Measurements from ENCODE around the gene SYNGR3.

The SYNGR3 gene

DNA sequence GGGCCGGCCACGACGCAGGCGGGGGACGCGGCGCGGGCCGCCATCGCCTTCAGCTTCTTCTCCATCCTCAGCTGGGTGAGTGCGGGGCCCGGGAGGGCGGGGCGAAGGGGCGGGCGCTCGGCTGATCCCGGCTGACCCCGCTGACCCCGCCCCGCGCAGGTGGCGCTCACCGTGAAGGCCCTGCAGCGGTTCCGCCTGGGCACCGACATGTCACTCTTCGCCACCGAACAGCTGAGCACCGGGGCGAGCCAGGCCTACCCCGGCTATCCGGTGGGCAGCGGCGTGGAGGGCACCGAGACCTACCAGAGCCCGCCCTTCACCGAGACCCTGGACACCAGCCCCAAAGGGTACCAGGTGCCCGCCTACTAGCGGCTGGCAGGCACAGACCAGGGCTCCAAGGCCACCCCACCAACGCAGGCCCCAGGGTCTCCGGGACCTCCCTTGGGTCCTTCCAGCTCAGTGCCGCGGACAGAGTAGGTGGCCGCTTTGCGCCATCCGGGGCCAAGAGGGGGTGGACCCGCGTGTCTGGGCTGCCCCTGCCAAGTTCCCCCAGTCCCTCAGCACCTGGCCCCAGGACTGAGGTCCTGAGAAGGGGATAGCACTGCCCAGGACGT is 3.0 kb downstream of the SYNGR3 start:
- DNase-seq, result no peak

DNA sequence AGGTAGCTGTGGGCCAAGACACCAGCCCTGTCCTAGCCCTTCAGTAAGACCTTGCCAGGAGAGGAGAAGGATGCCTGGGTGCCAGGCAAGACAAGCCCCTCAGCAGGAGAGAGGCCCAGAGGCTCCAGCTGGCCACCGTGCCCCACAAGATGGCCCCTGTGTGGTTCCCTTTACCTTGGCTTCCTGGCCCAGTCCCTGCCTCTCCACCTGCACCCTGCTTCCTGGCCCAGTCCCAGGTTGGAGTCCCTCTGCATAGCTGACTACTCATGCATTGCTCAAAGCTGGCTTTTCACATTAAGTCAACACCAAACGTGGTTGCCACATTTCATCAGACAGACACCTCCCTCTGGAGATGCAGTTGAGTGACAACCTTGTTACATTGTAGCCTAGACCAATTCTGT is 4.0 kb downstream of the SYNGR3 start:
- no peak for DNase-seq

DNA sequence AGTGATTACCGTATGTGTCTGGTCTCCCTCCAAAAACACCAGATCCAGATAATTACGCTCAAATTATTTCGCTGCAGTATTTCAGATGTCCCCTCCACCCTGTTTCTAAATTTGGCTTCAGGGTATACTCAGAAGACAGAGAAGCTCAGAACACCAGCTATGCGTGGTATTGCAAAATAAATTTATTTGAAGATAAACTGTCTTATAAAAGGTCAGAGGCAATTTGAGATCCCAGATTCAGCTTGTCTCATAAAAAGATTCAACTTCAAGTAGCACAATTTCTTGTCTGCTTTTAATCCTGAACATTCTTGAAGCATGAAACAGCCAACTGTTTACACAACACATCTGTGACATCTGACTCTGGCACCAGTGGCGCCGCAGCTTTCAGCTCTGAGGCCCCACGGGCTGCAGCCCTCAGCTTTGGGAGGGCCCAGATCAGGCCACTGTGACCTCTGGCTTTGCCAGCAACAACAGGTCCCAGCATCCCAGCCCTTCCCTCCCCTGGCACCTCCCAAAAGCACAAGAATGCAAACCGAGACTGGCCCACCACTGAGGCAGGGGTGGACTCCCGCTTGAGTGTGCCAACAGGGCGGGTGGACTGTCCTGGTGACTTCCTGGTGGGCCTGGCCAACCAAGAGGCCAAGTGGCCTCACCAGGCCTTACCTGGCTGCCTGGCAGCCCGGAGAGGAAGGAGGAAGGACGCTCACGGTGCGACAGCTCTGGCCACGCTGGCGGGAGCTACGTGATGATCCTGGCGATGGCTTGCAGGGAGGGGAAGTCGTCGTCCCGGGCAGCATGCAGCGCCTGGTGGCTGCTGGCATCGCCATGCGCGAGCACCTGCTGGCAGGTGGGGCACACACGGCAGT is 8.0 kb downstream of the SYNGR3 start:
- no peak for DNase-seq

DNA sequence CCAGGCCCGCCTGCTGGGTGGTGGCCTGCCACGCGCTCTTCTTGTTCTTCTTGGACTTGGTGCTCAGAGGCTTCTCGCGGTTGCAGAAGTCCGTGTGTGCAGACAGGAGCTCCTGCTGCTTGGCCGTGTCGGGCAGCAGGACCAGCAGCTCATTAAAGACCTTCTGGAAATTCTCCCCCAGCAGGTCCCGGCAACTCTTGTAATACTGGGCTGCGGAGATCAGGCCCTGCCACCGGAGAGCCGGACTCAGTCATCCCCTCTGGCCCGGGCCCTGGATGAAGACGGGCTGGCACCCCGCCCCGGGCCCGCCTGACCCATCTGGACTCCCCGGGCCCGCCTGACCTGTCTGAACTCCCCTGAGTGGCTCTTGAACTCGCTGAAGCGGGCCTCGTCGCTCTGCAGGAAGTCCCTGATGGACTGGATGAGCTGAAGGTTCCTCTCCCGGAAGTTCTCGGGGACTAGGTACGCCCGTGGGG is 8.6 kb downstream of the SYNGR3 start:
- no peak for DNase-seq

DNA sequence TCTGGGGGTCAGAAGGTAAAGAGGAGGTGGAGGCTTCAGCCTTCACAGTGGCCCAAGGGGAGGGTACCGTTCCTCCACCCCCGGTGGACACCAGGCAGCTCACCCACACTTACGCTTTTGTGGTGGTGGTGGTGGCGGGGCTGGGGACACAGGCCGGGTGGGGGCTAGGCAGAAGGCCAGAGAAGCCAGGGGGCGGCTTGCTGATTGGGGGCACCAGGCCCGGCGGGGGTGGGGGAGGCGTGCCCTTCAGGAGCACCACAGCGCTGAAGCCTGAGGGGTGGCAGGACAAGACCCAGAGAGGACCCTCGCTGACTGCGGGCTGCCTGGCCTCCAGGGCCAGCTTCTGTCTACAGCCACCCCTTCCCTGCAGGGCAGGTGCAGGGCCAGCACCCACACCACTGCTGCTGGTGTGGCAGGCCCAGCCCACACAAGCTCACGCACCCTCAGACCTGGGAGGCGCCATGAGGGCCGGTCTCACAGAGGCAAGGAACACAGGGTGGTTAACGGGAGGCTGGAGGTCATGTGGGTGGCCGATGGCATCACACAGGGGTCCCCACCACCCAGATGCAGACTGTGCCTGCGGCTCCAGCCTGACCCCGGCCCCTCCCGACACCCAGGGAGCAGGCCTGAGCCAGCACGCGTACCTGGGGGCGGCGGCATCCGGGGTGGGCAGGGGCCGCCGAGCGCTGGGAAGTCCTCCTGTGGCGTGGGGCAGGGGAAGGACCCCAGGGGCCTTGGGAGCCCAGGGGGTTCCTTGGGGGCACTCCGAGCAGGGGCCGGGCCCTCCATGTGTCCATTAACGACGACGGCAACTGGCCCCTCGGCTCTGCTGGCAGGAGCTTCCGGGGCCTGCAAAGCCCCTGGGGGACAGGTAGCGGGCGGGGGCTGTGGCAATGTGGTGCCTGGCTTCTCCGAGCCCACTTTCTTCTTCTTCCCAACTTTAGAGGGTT is 9.4 kb downstream of the SYNGR3 start:
- no peak for DNase-seq

DNA sequence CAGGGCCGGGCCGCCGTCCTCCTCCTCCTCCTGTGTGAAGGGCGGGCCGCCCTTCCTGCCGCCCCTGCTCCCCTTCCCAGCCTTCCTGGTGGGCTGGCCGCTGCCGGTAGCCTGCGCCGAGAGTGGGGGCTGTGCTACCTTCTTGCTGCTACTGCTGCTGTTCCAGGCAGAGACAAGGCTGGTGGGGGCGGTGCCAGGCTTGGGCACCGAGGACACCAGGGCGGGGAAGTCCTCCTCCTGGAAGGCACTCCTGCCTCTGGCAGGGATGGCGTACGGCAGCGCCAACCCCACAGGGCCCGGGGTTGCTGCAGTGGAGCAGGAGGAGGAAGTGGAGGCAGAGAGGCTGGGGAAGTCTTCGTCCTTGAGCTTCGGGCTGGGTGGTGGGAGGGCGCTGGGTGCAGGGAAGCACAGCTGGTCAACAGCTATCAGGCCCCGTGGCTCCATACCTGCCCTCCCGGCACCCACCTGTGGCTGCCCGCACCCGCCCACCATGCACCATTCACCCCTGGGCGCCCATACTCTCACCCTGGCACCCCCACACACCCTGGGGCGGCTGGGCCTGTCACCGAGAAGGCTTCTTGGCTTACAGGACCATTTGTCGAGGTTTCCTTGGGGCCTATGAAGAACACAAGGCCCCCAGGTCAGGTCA is 10.2 kb downstream of the SYNGR3 start:
- no peak for DNase-seq

DNA sequence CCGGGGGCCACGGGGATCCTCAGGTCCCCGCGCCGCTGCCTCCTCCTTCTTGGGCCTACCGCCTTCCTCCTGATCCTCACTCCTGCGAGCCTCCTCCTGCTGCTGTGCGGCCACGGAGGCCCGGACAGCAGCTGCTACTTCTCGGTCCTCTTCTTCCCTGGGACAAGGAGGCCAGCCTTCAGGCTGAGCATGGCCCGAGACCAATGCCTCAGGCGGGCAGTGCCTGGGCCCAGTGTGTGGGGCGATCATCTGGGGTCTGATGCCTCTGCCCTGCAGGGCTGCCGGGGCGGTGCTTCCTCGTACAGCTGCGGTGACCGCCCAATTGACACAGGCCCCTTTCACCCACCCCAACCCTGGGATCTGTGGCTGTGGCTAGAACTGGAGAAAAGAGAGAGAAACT is 11.3 kb downstream of the SYNGR3 start:
- no peak for DNase-seq

DNA sequence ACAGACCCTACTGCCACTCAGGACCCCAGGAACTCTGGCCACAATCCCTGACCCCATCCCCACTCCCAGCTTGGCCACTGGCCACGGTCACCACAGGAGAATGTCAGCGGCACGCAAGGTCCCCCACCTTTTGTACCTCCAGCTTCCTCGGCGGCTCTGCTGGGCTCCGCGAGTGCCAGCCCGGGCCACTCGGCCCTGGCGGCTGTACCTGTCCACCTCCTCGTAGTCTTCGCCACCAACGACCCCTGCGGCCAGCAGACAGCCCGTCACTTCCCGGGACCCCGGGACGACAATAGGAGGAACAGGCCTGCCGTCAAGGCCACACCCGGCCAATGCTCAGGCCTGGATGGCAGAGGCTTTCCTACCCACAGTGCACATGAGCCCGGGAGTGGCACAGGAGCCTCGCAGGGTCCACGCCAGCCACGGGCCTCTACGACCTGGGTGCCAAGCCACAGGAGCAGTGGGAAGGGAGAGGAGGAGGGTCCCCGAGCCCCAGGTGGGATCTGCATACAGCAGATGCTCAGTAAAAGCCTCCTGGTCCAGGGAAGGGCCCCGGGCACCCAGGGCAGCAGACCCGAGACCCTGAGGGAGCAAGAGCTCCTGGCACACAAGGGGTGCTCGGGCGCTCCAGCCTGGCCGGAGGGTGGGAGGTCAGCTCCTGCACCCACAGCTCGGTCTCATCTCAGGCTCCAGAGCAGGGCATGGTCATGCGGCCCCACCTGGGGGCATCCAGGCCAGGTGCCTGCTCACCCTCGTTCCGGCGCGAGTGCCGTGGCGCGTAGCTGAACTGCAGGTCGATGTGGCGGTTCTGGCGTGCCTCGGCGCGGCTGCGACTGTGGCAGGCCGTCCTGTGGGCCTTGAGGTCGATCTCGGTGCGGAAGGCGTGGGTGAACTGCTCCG is 11.9 kb downstream of the SYNGR3 start:
- no peak for DNase-seq

DNA sequence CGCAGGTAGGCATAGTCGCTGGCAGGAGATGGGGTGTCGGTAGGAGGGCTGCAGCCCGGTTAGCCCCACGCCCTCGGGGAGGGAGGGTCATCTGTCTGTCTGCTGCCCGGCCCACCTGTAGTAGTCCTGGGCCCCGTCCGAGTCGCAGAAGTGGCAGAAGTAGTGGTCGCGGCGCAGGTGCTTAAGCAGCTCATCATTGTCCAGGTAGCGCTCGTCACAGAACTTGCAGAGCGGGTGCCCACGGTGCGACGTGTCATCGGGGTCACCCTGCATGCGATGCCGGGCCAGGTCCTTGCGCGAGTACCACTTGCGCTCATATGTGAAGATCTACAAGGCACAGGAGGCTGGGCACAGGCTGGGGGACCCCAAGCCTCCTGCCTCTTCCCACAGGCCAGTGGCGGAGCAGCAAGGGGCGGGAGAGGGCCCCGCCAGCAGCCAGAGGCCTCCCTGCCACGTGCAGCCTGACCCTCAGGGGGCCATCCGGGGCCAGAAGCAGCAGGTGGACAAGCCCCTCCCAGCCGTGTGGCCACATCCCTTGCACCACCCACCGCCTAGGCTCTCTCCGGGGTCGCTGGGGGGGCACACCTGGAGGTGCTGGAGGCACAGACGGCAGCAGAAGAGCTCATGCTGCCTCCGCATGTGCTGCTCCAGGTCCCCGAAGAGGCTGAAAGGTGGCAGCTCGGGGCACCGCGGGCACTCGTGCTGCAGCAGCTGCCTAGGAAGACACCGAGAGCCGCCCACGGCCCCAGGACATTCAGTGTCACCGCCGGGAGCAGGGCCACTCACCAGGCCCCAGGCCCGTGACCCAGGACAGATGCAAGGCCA is 12.8 kb downstream of the SYNGR3 start:
- no peak for DNase-seq

DNA sequence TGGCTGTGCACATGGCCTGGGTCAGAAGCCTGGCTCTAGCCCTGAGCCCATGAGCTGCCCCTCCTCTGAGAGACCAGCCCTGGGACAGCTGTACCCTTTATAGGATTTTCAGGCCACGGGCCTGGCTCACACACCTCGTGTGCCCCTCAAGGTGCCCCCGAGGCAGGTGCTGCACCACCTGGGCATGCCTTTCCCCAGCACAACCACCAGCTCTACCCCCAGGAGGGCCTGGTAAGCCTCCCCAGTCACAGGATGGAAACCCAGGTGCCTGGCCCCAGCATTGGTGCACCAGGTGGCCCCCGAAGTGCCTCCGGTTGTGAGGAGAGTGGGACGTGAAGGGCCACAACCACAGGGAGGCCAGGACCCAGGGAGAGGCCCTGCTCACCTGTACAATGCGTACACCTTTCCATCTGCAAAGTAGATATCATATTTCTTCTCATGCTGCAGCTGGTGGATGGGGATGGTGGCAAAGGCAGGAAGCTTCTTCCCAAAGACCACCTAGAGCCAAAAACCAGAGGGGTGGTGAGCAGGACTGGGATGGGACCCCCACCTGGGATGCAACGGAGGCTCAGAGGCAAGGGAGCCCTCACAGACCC is 13.6 kb downstream of the SYNGR3 start:
- no peak for DNase-seq

DNA sequence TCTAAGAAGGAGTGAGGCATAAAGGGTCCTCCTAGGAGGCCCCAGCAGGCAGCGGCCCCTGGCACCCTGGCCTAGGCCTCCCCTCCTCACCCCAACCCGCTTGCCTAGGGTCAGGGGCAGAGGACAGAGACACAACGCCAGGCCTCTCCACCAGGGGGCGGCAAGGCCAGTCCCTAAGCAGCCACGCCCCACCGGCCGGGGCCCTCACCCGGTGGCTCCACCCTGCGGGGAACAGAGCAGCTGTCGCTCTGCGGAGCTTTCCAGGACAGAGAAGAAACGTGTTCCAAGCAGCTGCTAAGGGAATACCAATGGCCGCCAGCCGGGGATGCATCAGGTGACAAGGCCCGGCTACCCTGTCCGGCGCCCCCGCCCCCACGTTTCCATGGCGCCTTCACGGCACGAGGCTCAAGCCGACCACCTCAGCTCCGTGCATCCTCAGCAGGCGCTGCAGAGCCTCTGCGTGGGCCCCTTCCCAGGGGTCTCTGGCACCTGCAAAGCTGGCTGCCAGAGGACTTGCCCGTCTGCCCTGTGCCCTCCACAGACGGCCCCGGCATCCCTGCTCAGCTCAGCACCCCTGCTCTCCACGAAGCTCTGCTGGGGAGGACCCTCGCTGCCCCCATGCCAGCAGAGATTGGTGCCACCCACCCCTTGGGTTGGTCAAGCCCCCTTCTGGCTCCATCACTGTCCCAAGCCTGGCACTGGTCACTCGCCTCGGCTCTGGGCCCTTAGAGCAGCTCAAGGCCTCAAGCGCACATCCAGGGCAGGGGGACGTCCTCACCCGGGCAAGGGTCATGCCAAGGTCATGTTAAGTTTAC is 14.3 kb downstream of the SYNGR3 start:
- DNase-seq, result peak; percentile 85

DNA sequence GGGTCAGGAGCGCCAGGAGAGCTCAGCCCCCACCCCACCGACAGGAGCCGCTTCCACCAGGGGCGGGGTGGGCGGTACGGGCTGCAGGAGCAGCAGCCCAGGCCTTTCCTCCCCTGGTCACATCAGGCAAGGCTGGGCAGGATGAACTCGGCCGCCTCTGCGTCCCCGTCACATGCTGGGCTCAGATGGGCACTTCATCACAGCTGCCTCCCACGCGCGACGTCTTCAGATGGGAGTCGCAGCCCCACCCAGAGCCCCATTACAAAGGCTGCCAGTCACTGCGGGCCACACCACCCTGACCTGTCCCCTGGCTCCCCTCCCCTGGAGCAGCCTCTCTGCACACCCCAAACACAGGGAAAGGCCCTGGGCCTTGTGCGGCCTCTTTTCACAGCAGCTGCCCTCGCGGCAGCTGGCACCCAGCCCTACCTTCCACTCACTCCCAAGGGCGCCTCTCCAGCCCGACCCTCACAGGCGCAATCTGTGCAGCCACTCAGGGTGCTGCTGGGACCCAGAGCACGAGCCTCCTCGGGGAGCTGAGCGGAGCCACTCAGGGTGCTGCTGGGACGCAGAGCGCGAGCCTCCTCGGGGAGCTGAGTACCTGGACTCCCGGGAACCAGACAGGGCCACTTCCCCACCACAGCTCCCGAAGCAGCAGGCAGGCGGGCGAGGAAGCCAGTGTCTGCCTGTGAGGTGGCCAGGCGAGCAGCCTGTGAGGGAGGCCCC is 15.2 kb downstream of the SYNGR3 start:
- no peak for DNase-seq

DNA sequence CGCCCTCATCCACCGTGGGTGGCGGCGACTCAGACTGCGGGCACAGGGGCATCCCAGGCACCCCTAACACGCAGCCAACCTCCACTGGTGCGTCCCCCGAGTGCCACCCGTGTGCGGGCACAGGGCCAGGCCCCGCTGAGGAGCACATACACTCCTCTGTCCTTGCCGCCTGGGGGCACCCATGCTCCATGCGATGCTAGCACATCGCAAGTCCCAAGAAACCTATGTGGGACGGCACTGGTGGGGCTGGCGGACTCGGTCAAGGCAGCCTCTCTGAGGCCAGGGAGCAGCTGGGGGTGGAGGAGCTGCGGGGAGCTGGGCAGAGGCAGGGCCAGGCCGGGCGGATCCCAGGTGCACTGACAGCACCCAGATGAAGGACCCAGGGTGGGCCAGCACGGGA is 15.9 kb downstream of the SYNGR3 start:
- no peak for DNase-seq

DNA sequence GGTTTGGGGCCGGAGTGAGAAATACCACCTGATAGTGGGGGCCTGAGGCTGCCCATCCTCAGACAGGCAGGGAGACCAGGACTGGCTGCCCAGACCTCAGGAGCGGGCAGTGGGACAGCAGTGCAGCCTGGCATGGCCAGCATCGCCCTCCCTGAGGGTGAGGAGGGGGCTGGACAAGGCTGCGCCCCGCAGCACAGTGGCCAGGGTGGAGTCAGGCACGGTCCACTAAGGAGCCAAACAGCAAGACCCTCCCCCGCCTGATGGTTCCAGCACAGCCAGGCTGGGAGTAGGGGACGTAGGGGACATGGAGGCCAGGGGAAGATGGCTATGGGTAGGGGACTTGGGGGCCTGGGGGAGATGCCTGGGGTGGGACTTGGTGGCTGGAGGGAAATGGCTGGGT is 16.5 kb downstream of the SYNGR3 start:
- no peak for DNase-seq

DNA sequence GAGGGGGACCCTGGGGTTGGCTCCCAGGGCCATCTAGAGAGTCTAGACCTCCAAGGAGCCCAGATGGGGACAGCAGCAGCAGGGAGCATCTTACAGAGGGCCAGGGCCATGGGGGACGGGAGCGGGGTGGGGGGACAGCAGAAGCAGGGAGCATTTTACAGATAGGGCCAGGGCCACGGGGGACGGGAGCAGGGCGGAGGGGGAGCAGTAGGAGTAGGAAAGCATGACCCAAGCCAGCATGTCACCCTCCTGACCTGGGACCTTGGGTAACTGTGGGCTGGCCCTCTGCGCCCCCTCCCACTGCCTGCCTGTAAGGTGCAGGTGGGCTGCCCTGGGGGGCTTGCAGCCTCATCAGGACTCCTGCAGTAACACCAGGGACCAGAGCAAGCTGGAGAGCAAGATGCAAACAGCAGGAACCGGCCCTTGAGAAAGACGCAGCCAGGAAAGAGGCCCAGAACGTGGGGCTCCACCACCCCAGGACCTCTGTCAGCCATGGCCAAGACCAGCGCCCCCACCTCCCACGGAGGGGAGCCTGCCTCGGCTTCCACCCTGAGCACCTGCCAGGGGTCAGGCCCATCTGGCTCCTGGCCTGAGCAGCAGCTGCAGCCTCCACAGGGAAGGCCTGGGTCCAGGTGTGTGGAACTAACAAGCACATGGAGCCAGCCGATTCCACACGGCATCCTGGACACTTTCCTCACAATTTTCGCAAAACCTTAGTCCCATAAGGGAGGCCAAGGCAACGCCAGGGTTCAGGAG is 17.5 kb downstream of the SYNGR3 start:
- no peak for DNase-seq

DNA sequence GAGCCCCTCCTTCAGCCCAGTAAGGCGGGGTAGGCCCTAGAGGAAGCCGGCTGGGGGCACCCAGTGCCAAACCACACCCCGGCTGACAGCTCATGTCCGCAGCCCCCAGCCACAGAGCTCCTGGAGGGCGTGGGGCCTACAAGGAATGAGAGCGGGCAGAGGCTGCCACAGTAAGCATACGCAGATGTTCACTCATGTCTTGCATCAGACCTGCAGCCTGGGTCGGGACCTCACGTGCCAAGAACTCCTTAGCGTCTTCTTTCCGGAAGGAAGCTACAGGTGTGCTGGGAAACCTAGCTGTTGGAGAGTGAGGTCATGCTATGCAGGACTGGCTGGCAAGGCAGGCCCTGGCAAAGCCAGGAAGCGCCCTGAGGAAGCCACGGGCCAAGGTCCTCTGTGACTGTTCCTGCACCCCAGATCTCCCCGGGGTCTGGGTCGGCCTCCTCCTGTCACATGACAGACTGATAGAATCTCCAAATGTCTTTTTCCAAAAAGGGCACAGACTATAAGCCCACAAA is 18.3 kb downstream of the SYNGR3 start:
- no peak for DNase-seq

DNA sequence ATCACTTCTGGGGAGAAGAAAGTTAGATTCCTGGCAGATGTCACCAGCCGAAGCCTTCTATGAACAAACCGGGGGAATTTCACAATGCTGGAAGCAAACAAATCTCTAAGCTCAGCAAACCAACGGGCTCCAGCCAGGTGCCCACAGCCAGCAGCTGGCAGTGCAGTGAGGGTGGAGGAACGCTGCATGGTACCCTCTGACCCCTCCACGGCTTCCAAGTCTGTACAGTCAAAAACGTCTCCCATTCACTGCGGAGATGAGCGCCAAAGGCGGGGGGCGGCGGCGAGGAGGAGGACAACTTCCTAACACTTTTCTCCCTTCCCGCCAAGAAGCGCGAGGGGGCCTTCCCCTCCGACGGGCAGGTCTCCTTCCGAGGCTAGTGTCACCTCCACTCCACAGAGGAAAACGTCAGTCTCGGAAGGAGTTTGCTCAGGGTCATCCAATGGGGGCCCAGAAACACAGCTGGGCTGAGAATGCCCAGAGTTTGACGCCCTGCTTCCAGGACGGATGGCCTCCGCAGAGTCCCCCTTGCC is 18.9 kb downstream of the SYNGR3 start:
- no peak for DNase-seq

Measured in activated gamma-delta T cell treated with Interleukin-2 at 50 U/mL for 16 hours (primary cell).